Nephron progenitor cell (in vitro differentiated cells): ENCODE measurements around the gene PGC.

Experiments used
- DNase-seq: peaks from one replicate; pipeline ENCODE4 v3.0.0; 2021
- H3K27ac Mint-ChIP-seq: 2 replicates; pipeline ENCODE4 v1.8.0; 2021; ENCODE audit warnings: mild to moderate bottlenecking, moderate library complexity, mixed read lengths
- H3K27me3 Mint-ChIP-seq: 2 replicates; pipeline ENCODE4 v1.8.0; 2021; ENCODE audit warnings: mild to moderate bottlenecking, low read depth, mixed read lengths; ENCODE audit not compliant: poor library complexity
- H3K36me3 Mint-ChIP-seq: 2 replicates; pipeline ENCODE4 v1.8.0; 2021; ENCODE audit warnings: low read depth, mixed read lengths
- H3K4me1 Mint-ChIP-seq: 2 replicates; pipeline ENCODE4 v1.8.0; 2021; ENCODE audit warnings: mixed read lengths
- H3K4me3 Mint-ChIP-seq: 2 replicates; pipeline ENCODE4 v1.8.0; 2021; ENCODE audit warnings: mild to moderate bottlenecking, moderate library complexity, mixed read lengths
- H3K9me3 Mint-ChIP-seq: 2 replicates; pipeline ENCODE4 v1.8.0; 2021; ENCODE audit warnings: mild to moderate bottlenecking, moderate library complexity, mixed read lengths
- TF ChIP-seq, protein P1 (sequence below): fragments of 200-600 bp; sonication (generic); IDR thresholded peaks from 2 replicates; pipeline ENCODE4 v1.5.0; 2021; ENCODE audit warnings: antibody characterized with exemption

Gene PGC

DNA sequence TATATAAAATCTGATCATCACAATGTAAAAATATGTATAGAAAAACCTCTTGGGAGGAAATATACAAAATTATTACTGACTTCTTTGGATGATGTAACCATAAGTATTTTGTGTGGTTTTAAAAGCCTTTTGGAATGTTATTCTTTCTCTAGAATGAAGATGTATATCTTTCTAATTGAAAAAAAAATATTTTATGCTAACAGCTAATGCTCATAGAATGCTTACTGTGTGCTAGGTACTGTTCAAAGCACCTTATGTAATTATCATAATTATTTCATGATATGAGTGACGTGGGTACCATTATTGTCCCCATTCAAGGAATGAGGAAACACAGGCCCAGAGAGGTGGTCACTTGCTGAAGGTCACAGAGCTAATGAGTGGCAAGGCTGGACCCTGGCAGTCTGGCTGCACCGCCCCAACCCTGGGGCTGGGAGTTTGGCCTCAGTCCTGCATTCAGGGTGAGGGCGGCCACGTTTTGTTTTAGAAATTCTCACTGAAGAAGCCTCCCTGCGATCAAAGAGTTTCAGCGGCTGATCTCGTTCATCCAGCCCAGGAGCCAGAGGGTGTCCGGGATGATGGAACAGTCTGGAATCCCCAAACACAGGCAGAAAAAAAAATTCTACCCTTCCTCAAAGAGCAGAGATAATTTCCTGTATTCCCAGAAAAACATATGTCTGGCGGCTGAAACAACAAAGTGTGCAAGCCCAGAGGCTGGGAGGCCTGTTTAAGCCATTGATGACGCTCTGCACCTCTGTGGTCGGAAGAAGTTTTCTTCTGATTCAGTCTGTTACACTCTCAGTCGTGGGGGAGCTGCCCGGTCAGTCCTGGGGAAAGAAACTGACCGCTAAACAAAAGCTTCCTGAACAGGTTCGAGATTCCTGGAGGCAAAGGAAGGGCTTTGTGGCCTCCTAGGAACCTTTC is 49.1 kb downstream of the PGC start:
- H3K4me3 Mint-ChIP-seq = no peak overlapping the region
- TF ChIP-seq, protein P1, sequence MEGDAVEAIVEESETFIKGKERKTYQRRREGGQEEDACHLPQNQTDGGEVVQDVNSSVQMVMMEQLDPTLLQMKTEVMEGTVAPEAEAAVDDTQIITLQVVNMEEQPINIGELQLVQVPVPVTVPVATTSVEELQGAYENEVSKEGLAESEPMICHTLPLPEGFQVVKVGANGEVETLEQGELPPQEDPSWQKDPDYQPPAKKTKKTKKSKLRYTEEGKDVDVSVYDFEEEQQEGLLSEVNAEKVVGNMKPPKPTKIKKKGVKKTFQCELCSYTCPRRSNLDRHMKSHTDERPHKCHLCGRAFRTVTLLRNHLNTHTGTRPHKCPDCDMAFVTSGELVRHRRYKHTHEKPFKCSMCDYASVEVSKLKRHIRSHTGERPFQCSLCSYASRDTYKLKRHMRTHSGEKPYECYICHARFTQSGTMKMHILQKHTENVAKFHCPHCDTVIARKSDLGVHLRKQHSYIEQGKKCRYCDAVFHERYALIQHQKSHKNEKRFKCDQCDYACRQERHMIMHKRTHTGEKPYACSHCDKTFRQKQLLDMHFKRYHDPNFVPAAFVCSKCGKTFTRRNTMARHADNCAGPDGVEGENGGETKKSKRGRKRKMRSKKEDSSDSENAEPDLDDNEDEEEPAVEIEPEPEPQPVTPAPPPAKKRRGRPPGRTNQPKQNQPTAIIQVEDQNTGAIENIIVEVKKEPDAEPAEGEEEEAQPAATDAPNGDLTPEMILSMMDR = no peak
- DNase-seq = no peak
- no peaks in the 10 kb centered on the region for H3K9me3 Mint-ChIP-seq
- peak overlapping the region; percentile 96 for H3K27ac Mint-ChIP-seq
- no peaks in the 10 kb centered on the region for H3K36me3 Mint-ChIP-seq
- peaks cover 43% of the 10 kb centered on the region for H3K4me1 Mint-ChIP-seq
- H3K27me3 Mint-ChIP-seq = peaks cover 12% of the 10 kb centered on the region

DNA sequence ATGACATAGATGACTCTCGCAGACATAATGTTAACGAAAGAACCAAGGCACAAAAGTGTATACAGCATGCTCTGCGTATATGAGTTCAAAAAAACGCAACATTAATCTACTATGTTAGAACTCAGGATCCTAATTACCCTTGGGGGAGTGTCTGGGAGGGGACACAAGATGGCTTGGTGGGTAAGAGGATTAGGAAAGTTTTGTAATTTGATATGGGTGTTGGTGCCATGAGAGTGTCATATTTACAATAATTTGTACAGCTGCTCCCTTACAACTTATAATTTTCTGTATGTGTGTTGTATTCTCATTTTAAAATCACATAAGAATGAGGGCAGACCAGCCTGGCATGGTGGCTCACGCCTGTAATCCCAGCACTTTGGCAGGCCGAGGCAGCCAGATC is 50.4 kb downstream of the PGC start:
- Mint-ChIP-seq H3K4me3 (no peak overlapping the region), H3K36me3 (no peaks in the 10 kb centered on the region), H3K9me3 (no peaks in the 10 kb centered on the region), H3K4me1 (peaks cover 43% of the 10 kb centered on the region), H3K27me3 (peaks cover 12% of the 10 kb centered on the region), H3K27ac (no peak overlapping the region)
- TF ChIP-seq, protein P1 = no peak
- no peak for DNase-seq

DNA sequence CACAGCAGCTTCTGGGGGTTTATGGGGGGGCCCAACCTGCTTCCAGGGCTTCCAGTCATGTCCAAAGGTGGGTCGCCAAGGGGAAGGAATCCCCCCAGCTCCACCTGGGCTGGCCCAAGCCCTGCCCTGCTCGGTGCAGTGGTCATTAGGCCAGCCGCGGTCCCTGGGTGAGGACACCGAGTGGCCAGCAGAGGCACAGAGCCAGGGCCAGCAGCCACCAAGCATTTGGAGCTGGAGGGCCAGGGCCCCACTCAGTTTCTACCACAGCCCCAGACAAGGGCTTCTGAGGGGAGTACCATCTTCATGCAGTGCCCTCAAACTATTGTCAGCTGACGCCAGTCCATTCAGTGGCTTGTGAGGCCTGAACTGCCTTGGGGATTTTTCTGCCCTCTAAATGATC is 51.4 kb downstream of the PGC start:
- no peaks in the 10 kb centered on the region for H3K36me3 Mint-ChIP-seq
- peaks cover 35% of the 10 kb centered on the region for H3K4me1 Mint-ChIP-seq
- H3K9me3 Mint-ChIP-seq = no peaks in the 10 kb centered on the region
- DNase-seq = no peak
- H3K4me3 Mint-ChIP-seq = no peak overlapping the region
- TF ChIP-seq, protein P1 = no peak
- H3K27ac Mint-ChIP-seq = no peak overlapping the region
- H3K27me3 Mint-ChIP-seq = peaks cover 14% of the 10 kb centered on the region

DNA sequence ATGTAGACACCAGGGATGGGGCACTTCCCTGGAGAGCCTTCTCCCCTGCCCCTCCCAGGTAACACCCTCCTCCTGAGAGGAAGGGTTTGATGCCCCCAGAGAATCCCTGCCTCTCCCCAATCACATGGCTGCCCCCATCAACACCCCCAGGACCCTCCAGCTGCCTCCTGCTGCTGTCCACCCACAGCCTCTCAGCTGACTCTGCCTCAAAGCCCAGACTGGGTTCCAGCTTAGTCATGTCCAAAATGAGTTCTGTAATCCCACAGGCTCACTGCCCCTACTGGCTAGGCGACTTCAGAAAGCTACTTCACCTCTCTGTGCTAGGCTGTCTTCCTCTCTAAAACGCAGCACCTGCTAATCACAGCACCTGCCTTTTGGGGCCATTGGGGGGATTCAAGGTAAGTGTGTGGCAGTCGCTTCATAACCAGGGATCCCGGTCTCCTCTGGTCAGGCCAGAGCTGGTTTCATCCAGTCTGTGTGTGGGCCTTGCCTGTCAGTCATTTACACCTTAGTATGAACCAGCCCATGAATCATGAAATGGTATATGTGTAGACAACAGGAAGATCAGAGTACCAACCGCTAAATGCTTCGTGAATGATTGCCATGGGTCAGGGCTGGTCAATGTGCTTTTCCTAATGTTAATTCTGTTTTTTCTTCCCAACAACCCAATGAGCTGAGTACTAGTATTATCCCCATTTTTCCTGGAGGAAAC is 52.2 kb downstream of the PGC start:
- Mint-ChIP-seq H3K9me3 (no peaks in the 10 kb centered on the region), H3K36me3 (no peaks in the 10 kb centered on the region), H3K27me3 (peaks cover 19% of the 10 kb centered on the region), H3K27ac (no peak overlapping the region), H3K4me3 (no peak overlapping the region), H3K4me1 (peaks cover 26% of the 10 kb centered on the region)
- TF ChIP-seq, protein P1 = no peak
- DNase-seq = no peak

DNA sequence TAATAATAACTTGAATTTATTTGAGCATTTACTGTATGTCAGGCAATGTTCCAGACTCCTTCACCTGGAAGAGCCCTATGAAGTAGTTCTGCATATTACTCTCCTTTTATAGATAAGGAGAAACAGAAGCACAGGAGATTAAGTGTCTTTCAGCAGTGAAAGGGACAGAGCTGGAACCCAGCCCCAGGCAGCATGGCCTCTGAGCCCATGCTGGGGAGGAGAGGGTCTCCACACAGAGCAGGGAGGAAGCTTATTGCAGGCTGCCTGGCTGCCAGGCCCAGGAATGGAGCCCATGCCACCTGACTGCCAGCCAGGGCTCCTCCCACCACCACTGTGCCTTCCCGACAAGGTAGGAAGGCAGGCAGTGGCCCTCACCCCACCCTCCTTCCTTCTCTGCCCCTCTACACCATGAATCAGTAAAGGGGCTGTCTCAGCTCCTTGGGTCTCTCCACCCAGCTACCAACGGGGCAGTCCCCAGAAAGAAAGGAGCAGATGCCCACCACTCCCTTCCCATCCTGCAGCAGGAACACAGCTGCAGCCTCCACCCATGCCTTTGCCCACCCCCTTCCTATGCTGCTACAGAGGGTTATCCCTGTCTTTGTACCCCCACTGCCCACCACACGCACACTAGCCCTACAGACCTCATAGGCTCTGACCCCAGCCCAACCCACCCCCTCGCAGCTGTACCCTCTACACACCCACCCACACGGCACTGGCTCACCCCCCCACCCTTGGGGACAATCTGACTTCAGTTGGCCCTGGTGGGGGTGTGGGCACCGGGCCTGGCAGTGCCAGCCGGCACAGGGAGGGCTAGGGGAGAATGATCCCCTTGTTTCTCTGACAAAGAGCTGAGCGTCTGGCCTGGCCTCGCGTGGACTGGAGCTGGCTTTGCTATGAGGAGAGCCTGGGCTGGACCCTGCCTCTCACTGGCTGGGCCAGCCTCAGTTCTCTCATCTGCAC is 53.6 kb downstream of the PGC start:
- H3K4me3 Mint-ChIP-seq = no peak overlapping the region
- TF ChIP-seq, protein P1 = no peak
- H3K4me1 Mint-ChIP-seq = peaks cover 12% of the 10 kb centered on the region
- H3K9me3 Mint-ChIP-seq = no peaks in the 10 kb centered on the region
- H3K36me3 Mint-ChIP-seq = no peaks in the 10 kb centered on the region
- DNase-seq = no peak
- H3K27me3 Mint-ChIP-seq = peaks cover 27% of the 10 kb centered on the region
- H3K27ac Mint-ChIP-seq = no peak overlapping the region
